GM20000 (cell line): ENCODE results near the gene TMEM50B.

Experiments used
- DNase-seq: peaks from one replicate; pipeline ENCODE4 v3.0.0; 2012; ENCODE audit warnings: low spot score
- CTCF ChIP-seq: IDR thresholded peaks from 2 replicates; pipeline ENCODE4 v1.5.1; 2012; ENCODE audit warnings: mild to moderate bottlenecking, control low read depth; ENCODE audit errors: extremely low read depth, missing control alignments

The TMEM50B gene

DNA sequence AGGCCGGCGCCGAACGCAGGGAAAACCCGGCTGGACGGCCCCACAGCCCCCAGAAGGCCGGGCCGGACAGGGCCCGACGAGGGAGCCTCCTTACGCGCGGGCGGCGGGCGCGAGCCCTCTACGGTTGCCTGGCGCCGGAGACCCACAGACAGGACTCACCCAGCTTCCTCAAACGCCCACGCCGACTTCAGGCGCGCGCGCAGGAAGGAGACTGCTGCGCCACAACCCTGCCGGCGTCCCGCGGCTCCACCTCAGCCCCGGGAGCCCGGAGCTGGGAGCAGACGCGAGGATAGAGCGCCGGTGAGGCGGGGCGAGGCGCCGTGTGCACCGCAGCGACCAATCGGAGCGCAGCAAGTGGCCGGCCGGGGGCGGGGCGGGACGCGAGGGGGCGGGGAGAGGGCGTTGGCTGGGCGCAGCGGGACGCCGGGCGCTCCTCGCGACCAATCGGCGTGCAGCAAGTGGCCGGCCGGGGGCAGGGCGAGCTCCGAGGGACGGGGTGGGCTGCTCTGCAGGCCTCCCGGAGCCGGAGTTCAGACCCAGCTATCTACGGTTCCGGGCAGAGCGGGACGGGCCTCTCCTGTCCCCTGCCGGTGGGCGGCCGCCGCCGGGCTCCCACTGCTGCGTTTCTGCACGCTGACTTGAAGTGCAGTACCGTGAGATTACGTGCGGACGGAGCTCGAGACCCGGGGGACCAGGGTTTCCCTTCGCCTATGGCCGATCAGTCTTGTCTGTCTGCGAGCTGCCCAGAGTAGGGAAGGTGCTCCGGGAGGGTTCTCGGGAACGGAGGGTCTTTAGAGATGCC, at the start of gene TMEM50B:
Gene TMEM50B (minus strand): TSS at position 296 of the 802 bp plus-strand sequence. CDS start 11,089 bp downstream, outside the sequence.
- peak; percentile 99 for DNase-seq
- TF ChIP-seq CTCF = no peak

GRCh38 chr21:33522953-33523349, 43.2 kb upstream of the TMEM50B start:
- no peak for TF ChIP-seq CTCF
- DNase-seq = no peak

DNA sequence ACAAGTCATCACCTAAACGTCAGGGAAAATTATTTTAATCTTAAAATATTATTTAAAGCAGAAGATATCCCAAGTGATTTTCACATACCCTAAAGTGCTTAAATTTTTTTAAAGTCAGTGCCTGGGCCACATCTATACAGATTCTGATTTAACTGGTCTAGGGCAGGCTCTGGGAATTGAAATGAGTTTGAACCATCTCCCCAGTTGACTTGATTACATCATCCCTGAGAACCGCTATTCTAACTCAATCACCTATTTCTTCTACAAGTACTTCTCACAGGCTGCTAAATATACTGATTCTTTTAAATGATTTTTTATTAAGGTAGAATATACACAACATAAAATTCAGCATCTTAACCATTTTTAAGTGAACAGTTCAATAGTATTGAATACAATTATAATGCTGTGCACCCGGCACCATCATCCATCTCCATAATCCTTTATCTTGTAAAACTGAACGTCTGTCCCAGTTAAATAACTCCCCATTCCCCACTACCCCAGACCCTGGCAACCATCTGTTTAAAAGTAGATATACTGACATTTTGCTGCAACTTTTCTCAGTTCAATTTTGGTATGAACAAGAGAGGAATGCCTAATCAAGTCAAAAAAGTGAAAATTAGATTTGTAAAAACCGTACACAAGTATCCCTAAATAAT, 42.7 kb upstream of the TMEM50B start:
- no peak for TF ChIP-seq CTCF
- no peak for DNase-seq

DNA sequence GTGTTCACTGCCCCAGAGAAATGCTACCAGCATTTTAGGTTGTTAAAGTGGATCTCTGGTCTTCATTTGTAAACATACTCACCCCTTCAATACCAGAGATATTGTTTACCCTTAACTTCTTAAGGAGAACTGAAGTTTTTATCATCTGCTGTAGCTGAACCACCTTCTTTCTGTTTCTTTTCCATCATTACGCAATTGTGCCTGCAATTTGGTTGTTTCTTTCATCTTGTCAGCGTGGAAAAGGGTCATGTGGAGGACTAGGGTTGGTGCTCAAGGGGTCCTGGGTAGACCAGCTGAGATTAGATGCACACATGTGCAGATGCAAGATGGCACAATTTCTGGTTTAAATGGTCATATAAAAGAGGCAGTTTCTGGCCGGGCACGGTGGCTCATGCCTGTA, 39.1 kb upstream of the TMEM50B start:
- no peak for DNase-seq
- no peak for TF ChIP-seq CTCF

DNA sequence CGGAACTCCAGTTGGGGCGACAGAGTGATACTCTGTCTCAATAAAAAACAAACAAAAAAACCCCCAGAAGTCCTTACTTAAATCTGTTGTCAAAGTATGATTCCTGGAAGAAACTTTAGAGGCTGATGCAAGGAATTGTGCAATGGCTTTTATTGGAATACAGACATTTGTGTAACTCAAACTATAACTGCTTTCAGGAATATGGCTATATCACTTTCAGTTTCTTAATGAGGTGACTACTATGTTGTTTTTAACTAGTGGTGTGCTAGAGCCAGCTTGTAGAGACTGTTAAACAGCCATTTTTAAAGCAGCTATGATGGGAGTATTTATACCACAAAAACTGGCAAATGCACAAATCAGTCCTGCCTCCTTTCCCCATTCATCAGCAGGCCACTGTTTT, 34.5 kb upstream of the TMEM50B start:
- TF ChIP-seq CTCF = no peak
- DNase-seq = no peak

DNA sequence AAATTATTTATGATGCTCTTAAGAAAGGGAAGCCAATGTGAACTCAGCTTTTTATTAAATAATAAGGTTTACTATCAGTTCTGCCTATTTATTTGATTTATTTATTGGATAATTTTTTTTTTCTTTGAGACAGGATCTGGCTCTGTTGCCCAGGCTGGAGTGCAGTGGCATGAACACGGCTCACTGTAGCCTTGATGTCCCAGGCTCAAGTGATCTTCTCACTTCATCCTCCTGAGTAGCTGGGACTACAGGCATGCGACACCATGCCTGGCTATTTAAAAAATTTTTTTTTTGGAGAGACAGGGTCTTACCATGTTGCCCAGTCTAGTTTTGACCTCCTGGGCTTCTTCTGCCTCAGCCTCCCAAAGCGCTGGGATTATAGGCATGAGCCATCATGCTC, 32.7 kb upstream of the TMEM50B start:
- DNase-seq = no peak
- TF ChIP-seq CTCF = no peak

DNA sequence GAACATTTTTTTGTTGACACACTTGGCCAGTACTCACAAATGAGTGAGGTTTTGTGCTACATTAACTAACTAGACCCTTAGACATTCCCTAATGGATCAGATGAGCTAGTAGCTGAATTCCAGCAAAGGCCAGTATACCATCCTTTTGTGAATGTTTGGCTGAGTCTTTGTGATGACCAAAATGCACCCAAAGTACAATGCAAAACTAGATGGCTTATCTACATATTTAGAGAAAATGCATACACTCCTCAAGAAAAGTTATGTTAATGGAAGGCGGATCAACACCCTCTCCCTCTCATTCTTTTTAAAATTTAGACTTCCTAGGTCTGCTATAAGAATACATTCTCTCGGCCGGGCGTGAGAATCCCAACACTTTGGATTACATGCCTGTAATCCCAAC, 31.9 kb upstream of the TMEM50B start:
- no peak for TF ChIP-seq CTCF
- DNase-seq = no peak
